Upper lobe of right lung (tissue), 1 donor: Measurements from ENCODE around the gene EPB41L5. TPM values are rescaled to one million over a fixed set of nuclear protein-coding genes. Genes with fewer than 3 reads are reported as not detected.

Experiments
- ATAC-seq: fragments of 200-7000 bp; cut with Tn5 transposase; one replicate; pipeline ENCODE4 v1.9.1; 2020; ENCODE audit warnings: mild to moderate bottlenecking, moderate library complexity
- DNase-seq: peaks from one replicate; pipeline ENCODE4 v3.0.0-alpha.2; 2020
- H3K27ac ChIP-seq: fragments of 200-600 bp; one replicate; pipeline ENCODE4 v1.8.0; 2022
- H3K27me3 ChIP-seq: fragments of 200-600 bp; one replicate; pipeline ENCODE4 v1.8.0; 2022; ENCODE audit warnings: mild to moderate bottlenecking
- H3K36me3 ChIP-seq: fragments of 200-600 bp; one replicate; pipeline ENCODE4 v1.8.0; 2022
- H3K4me1 ChIP-seq: fragments of 200-600 bp; one replicate; pipeline ENCODE4 v1.8.0; 2022
- H3K4me3 ChIP-seq: fragments of 200-600 bp; one replicate; pipeline ENCODE4 v1.8.0; 2022; ENCODE audit warnings: mild to moderate bottlenecking
- H3K9me3 ChIP-seq: fragments of 200-600 bp; one replicate; pipeline ENCODE4 v1.8.0; 2022
- CTCF ChIP-seq: fragments of 200-600 bp; IDR thresholded peaks from one replicate; pipeline ENCODE4 v1.8.0; 2022; ENCODE audit warnings: antibody characterized with exemption
- intact Hi-C: fragments of 100-400 bp; cut with DNase I; formaldehyde crosslinking; loops from one replicate; pipeline ENCODE4 v1.11.0; 2022
- total RNA-seq: library from RNA; stranded (reverse); fragmentation: NEBNext Ultra II Directional; extraction: Animal tissue kit (Norgen Biotek cat#: 25700); gene quantifications from one replicate; pipeline ENCODE4 v1.2.1, GENCODE V29; 2021
- donor health status: DM: no; HTN: yes; CAD: no; lungs with severe emphysema.

The EPB41L5 gene
- total RNA-seq, 1 donor from 2014 or later: 85.5 TPM

DNA sequence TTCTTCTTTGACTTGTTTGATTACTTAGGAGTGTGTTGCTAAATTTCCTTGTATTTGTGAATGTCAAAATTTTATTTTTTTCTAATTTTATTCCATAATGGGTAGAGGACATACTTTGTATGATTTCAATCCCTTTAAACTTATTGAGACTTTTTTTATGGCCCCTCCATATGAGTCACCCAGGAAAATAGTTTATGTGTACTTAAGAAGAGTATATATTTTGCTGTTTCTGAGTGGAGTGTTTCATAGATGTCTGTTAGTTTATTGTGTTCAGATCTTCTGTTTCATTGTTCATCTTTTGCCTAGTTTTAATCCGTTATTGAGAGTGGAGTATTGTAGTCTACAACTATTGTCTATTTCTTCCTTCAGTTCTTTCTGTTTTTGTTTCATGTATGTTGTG lies 81.9 kb downstream of the EPB41L5 start:
- H3K27ac ChIP-seq: no peak overlapping the region
- intact Hi-C loops: no loop called here
- H3K36me3 ChIP-seq: peaks cover 8% of the 10 kb centered on the region
- no peaks in the 10 kb centered on the region for H3K4me1 ChIP-seq
- H3K27me3 ChIP-seq: no peaks in the 10 kb centered on the region
- ATAC-seq (no peak), DNase-seq (no peak)
- no peak overlapping the region for H3K4me3 ChIP-seq
- TF ChIP-seq CTCF: no peak
- no peaks in the 10 kb centered on the region for H3K9me3 ChIP-seq

DNA sequence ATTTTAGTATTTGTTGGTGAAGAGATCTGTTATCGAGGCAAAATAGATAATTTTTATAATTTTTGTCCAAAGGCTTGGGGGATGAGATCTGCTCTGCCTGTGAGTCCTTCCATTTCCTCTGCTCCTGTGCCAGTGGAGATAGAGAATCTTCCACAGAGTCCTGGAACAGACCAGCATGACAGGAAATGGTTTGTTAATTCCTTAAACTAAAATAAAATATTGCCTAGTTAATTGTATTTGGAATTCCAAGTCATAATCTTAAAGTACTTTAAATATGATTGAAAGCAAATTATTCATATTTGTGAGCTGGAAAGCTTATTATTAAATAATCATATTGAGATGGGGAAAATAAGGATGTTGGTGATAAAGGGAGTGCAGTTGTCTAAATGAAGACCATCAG lies 87.8 kb downstream of the EPB41L5 start:
- Histone ChIP-seq H3K27me3 (no peaks in the 10 kb centered on the region), H3K36me3 (peaks cover 12% of the 10 kb centered on the region), H3K9me3 (no peaks in the 10 kb centered on the region), H3K27ac (no peak overlapping the region), H3K4me1 (no peaks in the 10 kb centered on the region), H3K4me3 (no peak overlapping the region)
- TF ChIP-seq CTCF: no peak
- no peak for DNase-seq
- intact Hi-C loops: no loop called here
- no peak for ATAC-seq

- no peak for DNase-seq
- Histone ChIP-seq H3K4me3 (no peak overlapping the region), H3K36me3 (peaks cover 12% of the 10 kb centered on the region), H3K27ac (no peak overlapping the region), H3K4me1 (peaks cover 13% of the 10 kb centered on the region), H3K9me3 (no peaks in the 10 kb centered on the region), H3K27me3 (no peaks in the 10 kb centered on the region)
- intact Hi-C loops: no loop called here
- no peak for TF ChIP-seq CTCF
- ATAC-seq: no peak
These were observed 91.0 kb downstream of the EPB41L5 start for GRCh38 chr2:120103723-120104467.

GRCh38 chr2:120104772-120105171 lies 91.9 kb downstream of the EPB41L5 start:
- H3K27ac ChIP-seq: no peak overlapping the region
- TF ChIP-seq CTCF: no peak
- intact Hi-C loops: no loop called here
- H3K27me3 ChIP-seq: no peaks in the 10 kb centered on the region
- no peak for ATAC-seq
- H3K4me1 ChIP-seq: peaks cover 21% of the 10 kb centered on the region
- H3K9me3 ChIP-seq: no peaks in the 10 kb centered on the region
- no peak for DNase-seq
- H3K36me3 ChIP-seq: peaks cover 12% of the 10 kb centered on the region
- H3K4me3 ChIP-seq: no peak overlapping the region

DNA sequence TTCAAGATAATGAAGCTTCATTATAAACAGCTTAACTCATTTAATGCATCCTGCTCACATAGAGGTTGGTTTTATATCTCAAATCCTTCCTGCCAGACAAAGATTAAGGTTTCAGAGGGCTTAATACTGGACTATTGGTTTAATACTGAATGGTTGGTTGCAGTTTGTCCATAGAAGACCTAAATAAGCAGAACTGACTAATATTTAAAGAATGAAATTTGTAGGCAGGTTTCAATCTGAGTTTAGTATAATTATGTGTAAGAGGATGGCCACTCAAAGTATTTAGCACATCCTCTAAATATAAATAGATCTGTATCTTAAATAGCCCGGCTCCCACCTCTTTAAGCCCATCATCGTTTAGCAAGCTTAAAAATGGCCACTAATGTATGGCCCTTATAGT lies 92.5 kb downstream of the EPB41L5 start:
- no peak for TF ChIP-seq CTCF
- H3K4me1 ChIP-seq: peaks cover 26% of the 10 kb centered on the region

More for the DNA sequence above, 92.5 kb downstream of the EPB41L5 start:
- Histone ChIP-seq H3K27me3 (no peaks in the 10 kb centered on the region), H3K4me3 (no peak overlapping the region), H3K27ac (no peak overlapping the region), H3K36me3 (peaks cover 12% of the 10 kb centered on the region), H3K9me3 (no peaks in the 10 kb centered on the region)
- ATAC-seq: no peak
- no peak for DNase-seq
- intact Hi-C loops: no loop called here
